8988T (cell line): Measurements from ENCODE around the gene MMP28.

Experiments
- DNase-seq: peaks from one replicate; pipeline ENCODE4 v3.0.0; 2011

Gene MMP28

GRCh38 chr17:35740997-35741931 lies 54.2 kb downstream of the MMP28 start:
- peak; percentile 34 for DNase-seq

DNA sequence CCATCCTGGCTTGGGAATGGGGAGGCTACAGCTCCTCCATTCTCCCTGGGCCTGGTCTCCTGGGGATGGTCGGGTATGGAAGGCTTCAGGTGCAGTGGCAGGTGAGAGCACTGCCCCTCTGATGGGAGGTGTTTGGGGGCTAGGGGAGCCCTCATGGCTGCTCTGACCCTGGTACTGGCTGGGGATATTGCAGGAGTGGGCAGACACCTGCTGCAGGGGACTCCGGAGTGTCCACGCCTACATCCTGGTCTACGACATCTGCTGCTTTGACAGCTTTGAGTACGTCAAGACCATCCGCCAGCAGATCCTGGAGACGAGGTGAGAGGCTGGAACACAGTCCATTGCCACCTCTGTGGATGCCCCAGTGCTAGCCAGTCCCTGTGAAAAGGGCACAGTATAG lies 55.2 kb downstream of the MMP28 start:
- DNase-seq: no peak

DNA sequence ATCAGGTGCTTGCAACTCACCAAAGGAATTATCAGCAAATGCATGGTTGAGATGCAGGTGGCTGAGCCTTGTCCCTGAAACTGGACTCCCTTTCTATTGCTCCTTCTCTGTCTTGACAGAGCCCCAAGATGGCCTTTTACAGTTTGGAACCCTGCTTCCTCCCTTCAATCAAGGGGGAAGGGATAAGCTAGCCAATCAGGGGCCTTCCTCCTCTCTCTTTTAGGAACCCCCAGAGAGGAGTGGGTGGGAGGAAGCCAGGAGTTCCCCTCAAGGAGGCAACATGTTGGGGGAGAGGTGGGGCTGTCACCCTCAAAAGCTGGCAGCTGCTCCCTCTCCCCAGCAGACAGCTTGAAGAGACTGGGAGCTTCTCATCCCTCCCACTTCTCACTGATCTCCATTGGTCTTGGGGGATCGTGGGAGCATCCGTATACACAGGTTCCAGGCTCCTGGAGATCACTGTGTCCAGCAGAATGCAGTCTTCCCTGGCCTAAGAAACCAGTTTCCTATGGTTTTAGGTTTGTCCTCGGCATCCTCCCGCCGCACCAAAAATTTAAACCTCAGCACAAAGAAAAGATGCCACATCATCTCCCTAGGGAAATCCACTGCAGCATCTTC lies 56.8 kb downstream of the MMP28 start:
- DNase-seq: no peak

- DNase-seq: no peak
Observed at GRCh38 chr17:35736236-35736635, 59.2 kb downstream of the MMP28 start.

GRCh38 chr17:35735036-35735805 lies 60.2 kb downstream of the MMP28 start:
- DNase-seq: no peak

DNA sequence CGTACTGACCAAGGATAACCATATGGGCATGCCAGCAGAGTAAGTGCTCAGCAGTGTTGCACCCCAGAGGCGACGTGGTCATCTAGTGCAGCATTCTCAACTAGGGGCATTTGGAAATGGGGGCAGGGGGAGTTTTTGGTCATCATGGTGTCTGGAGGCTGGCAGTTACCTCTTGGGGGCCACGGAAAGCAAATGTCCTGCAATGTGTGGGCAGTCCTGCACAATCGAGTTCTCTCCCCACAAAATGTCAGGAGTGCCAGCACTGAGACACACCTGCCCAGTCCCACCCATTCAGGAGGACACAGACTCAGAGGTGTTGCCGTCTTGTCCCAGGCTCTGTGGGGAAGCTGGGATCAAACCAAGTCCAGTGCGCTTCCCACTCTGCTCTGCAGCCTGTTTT lies 61.0 kb downstream of the MMP28 start:
- DNase-seq: no peak

- DNase-seq: no peak
Observed at GRCh38 chr17:35733366-35733765, 62.1 kb downstream of the MMP28 start.

GRCh38 chr17:35732806-35733136 lies 62.7 kb downstream of the MMP28 start:
- no peak for DNase-seq

- peak; percentile 31 for DNase-seq
Observed at GRCh38 chr17:35731917-35732805, 63.3 kb downstream of the MMP28 start.

GRCh38 chr17:35731239-35731916 lies 64.1 kb downstream of the MMP28 start, which contains the start of gene RASL10B:
Gene RASL10B, plus strand, starts transcription at chr17:35731639. Its CDS starts 3,546 bp downstream, at chr17:35735185.
- DNase-seq: peak; percentile 78

GRCh38 chr17:35730400-35731005 lies 64.9 kb downstream of the MMP28 start:
- DNase-seq: no peak

GRCh38 chr17:35729405-35729833 lies 66.0 kb downstream of the MMP28 start:
- DNase-seq: no peak

DNA sequence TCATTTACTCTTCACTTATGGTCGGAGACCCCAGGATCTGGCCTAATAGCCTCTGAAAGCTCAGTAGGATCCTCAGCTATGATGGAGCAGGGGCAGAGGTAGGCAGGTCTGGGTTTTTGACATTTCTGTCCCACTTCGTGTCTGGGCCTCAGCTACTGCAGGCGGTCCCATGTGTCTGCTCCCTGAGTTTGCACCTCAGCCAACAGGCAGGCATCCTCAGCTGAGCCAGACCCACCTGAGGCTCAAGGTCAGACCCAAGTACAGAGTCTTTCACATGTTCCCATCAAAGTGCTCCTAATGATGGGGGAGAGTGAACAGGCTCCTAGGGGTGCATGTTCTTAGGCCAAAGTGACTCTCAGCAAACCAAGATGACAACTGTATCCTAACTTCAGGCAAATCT lies 66.9 kb downstream of the MMP28 start:
- no peak for DNase-seq

- no peak for DNase-seq
Observed at GRCh38 chr17:35727635-35728034, 67.8 kb downstream of the MMP28 start.

GRCh38 chr17:35726953-35727460 lies 68.4 kb downstream of the MMP28 start:
- no peak for DNase-seq

GRCh38 chr17:35726127-35726952 lies 69.1 kb downstream of the MMP28 start:
- DNase-seq: peak; percentile 18

GRCh38 chr17:35725802-35726126 lies 69.7 kb downstream of the MMP28 start:
- no peak for DNase-seq

DNA sequence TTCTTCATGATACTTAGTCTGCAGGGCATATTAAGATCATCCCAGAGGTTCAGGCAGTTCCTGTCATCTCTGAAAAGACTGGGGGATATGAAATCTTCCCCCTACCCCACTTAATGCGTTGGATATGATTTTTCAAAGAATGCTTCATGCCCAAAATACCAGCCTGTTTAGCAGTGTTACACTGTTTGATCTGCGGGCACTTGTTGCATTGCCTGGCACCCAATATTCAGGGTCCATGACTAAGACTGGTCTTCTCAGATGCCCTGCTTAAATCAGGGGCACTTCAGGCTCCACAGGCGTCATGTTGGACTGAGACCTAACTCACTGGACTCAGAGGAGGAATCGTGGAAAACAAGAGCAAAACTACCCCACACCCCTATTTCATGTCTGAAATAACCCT lies 70.4 kb downstream of the MMP28 start:
- DNase-seq: no peak

DNA sequence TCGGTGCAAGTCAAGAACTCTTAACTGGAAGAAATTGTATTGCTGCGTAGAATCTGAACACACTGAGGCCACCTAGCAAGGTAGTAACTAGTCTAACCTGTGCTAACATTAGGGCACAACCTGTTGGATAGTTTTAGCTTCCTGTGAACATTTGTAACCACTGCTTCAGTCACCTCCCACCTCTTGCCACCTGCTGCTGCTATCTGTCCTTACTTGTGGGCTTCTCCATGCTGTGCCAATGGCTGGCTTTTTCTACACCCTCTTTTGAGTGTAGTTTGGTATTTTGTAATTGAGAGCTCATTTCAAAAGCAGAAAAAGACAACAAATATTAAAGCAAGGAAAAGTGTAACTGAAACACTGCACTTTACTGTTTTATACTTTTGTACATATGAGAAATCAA lies 71.7 kb downstream of the MMP28 start:
- no peak for DNase-seq

GRCh38 chr17:35717475-35717874 lies 78.0 kb downstream of the MMP28 start:
- DNase-seq: no peak
